ENCODE results near the gene CHD9. TPM values are rescaled to one million over a fixed set of nuclear protein-coding genes. Genes with fewer than 3 reads are reported as not detected.

Gene CHD9
- total and polyA plus RNA-seq, 3 donors from 2014 or later, result 10.4 to 67.3 (median 57.5) TPM

DNA sequence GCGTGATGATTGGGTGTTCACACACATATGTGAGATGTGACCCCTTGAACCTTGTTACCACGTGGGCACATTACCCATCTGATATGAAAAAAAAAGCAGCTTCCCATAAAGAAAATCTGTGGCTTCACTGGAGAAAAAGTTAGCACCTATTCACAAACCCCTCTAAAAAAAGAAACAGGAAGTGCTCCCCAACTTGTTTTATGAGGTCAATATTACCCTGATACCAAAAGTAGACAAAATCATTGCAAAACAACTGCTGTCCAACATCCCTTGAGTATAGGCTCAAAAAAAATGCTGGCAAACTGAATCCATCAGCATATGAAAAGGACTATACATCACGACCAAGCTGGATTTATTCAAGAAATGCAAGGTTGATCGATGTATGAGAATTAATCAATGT is 279.8 kb downstream of the CHD9 start:
- TF ChIP-seq, protein P1, sequence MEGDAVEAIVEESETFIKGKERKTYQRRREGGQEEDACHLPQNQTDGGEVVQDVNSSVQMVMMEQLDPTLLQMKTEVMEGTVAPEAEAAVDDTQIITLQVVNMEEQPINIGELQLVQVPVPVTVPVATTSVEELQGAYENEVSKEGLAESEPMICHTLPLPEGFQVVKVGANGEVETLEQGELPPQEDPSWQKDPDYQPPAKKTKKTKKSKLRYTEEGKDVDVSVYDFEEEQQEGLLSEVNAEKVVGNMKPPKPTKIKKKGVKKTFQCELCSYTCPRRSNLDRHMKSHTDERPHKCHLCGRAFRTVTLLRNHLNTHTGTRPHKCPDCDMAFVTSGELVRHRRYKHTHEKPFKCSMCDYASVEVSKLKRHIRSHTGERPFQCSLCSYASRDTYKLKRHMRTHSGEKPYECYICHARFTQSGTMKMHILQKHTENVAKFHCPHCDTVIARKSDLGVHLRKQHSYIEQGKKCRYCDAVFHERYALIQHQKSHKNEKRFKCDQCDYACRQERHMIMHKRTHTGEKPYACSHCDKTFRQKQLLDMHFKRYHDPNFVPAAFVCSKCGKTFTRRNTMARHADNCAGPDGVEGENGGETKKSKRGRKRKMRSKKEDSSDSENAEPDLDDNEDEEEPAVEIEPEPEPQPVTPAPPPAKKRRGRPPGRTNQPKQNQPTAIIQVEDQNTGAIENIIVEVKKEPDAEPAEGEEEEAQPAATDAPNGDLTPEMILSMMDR (IDR thresholded peaks at IDR 0.05), result no peak
- no peak for TF ChIP-seq POLR2A (IDR thresholded peaks at IDR 0.05)
- H3K36me3 ChIP-seq (ENCODE audit: low read depth, missing control alignments), result no peaks in the 10 kb centered on the region
- no peaks in the 10 kb centered on the region for H3K4me1 ChIP-seq
- H3K27me3 ChIP-seq, result no peaks in the 10 kb centered on the region
- H3K4me3 ChIP-seq, result no peak overlapping the region
- no peaks in the 10 kb centered on the region for H3K9me3 ChIP-seq
- intact Hi-C loops (cut with DNase I; ENCODE audit: low total_unique reads), result no loop called here
- no peak for DNase-seq
- H3K27ac ChIP-seq, result no peak overlapping the region
- WGBS, 2 donors, result 73 to 82% methylated on average over 4 of the region's 4 CpGs

DNA sequence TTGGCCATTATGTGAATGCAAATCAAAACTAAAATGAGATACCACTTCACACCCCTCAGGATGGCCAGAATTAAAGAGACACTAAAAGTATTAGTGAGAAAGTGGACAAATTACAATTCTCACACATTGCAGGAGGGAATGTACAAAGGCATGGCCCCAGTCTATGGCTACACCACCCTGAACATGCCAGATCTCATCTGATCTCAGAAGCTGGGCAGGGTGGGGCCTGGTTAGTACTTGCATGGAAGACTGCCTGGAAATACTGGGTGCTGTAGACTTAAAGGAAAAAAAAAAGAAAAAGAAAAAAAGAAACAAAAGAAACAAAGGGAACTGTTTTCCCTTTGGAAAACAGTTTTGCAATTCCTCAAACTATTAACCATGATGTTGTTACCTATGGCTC is 282.5 kb downstream of the CHD9 start:
- Histone ChIP-seq H3K36me3 (ENCODE audit: low read depth, missing control alignments) (no peaks in the 10 kb centered on the region), H3K27me3 (no peaks in the 10 kb centered on the region), H3K4me3 (no peak overlapping the region), H3K27ac (no peak overlapping the region), H3K9me3 (no peaks in the 10 kb centered on the region), H3K4me1 (no peaks in the 10 kb centered on the region)
- intact Hi-C loops (cut with DNase I; ENCODE audit: low total_unique reads), result no loop called here
- no peak for DNase-seq
- TF ChIP-seq, protein P1 (IDR thresholded peaks at IDR 0.05), result no peak
- no peak for TF ChIP-seq POLR2A (IDR thresholded peaks at IDR 0.05)

DNA sequence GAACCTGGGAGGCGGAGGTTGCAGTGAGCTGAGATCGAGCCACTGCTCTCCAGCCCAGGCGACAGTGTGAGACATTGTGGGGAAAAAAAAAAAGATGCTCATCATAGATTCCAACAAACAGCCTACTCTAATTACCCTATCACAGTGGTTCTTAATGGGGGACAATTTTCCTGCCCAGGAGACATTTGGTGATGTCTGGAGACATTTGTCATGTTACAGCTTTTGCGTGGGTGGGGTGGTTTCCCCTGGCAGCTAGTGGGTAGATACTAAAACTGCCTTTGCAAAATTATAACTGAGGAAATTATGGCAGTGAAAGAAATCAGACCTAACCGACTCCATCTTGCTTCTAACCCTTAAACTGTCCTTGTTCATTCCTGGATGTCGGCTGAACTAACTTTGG is 287.0 kb downstream of the CHD9 start:
- TF ChIP-seq, protein P1 (IDR thresholded peaks at IDR 0.05), result no peak
- no peak for TF ChIP-seq POLR2A (IDR thresholded peaks at IDR 0.05)
- intact Hi-C loops (cut with DNase I; ENCODE audit: low total_unique reads), result no loop called here
- H3K27me3 ChIP-seq, result no peaks in the 10 kb centered on the region

DNA sequence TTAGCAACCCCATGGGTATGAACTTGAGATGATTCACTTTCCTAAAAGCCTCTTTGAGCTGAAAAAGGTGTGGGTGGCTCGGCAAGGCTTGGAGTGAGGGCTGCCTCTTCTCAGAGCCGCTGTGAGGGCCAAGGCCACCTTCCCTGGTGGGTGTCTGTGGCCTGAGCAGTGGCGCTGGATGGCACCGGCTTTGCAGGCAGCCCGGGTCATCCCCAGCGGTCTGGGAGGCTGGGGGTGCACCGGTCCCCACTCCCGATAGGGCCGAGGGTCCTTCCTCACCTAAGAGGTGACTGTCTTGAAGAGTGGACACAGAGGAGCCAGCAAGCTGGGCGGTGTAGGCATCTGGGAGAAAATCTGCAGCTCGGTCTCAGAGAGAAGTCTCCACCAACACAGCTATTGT is 300.3 kb downstream of the CHD9 start:
- Histone ChIP-seq H3K9me3 (no peaks in the 10 kb centered on the region), H3K36me3 (ENCODE audit: low read depth, missing control alignments) (no peaks in the 10 kb centered on the region), H3K4me1 (no peaks in the 10 kb centered on the region), H3K4me3 (no peak overlapping the region), H3K27me3 (no peaks in the 10 kb centered on the region), H3K27ac (no peak overlapping the region)
- WGBS, 2 donors, result 85 to 96% methylated on average over 8 to 11 of the region's 11 CpGs
- DNase-seq, result no peak
- no peak for TF ChIP-seq POLR2A (IDR thresholded peaks at IDR 0.05)
- TF ChIP-seq, protein P1 (IDR thresholded peaks at IDR 0.05), result no peak
- intact Hi-C loops (cut with DNase I; ENCODE audit: low total_unique reads), result no loop called here

More for the DNA sequence above, 287.0 kb downstream of the CHD9 start:
- no peaks in the 10 kb centered on the region for H3K9me3 ChIP-seq
- 79 to 82% methylated on average over 6 of the region's 6 CpGs for WGBS, 2 donors
- no peak for DNase-seq
- H3K36me3 ChIP-seq (ENCODE audit: low read depth, missing control alignments), result no peaks in the 10 kb centered on the region
- H3K4me1 ChIP-seq, result no peaks in the 10 kb centered on the region
- H3K27ac ChIP-seq, result no peak overlapping the region
- H3K4me3 ChIP-seq, result no peak overlapping the region

DNA sequence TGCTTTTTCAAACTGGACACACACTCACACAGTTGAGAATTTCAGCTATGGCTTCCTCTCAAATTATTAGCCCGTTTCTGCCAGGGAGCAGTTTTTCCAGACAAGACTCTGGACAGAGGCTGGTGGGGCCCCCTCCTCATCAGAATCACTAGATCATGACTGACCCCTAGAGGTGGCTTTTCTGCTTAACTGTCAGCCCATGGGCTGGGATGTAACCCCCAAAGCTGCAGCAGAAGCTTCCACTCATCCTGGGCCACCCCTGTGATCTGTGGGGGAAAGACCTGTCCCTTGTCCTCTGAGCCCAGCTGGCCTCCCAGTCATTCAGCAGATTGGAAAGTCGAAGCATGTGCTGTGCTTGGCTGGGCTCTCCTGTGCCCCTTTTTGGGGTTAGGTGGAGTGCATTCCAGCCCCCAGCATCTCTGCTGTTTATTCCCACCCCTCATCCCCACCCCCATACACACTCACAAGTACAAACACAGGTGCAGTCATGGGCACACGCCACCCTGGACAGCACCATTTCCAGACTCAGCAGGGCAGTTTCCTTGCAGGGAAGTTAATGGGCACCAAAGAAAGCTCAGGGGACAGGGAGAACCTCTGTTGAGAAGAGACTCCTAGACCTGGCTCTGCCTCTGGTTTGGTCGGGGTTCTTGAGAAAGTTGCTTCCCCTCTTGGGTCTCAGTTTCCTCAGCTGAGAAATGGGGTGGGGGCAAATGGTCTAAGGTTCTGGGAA is 301.9 kb downstream of the CHD9 start:
- no peak for DNase-seq
- H3K36me3 ChIP-seq (ENCODE audit: low read depth, missing control alignments), result no peaks in the 10 kb centered on the region

More for the DNA sequence above, 301.9 kb downstream of the CHD9 start:
- WGBS, 2 donors, result 55 to 63% methylated on average over 3 to 4 of the region's 4 CpGs
- H3K27me3 ChIP-seq, result no peaks in the 10 kb centered on the region
- no peaks in the 10 kb centered on the region for H3K4me1 ChIP-seq
- H3K9me3 ChIP-seq, result no peaks in the 10 kb centered on the region
- H3K4me3 ChIP-seq, result no peak overlapping the region
- TF ChIP-seq, protein P1 (IDR thresholded peaks at IDR 0.05), result no peak
- no peak for TF ChIP-seq POLR2A (IDR thresholded peaks at IDR 0.05)
- H3K27ac ChIP-seq, result no peak overlapping the region
- intact Hi-C loops (cut with DNase I; ENCODE audit: low total_unique reads), result no loop called here
